Measurements from ENCODE around the gene NXPE1. TPM values are rescaled to one million over a fixed set of nuclear protein-coding genes. Genes with fewer than 3 reads are reported as not detected.
"Not testable (repeated sequence)": the region's sequence is repeated elsewhere in the genome, so short reads cannot be mapped to it uniquely, and the experiment has no call there.

The NXPE1 gene
- total RNA-seq = not detected in 2 replicates

GRCh38 chr11:114559425-114560310 is at the start of gene NXPE1:
TSS of gene NXPE1 (minus strand) at chr11:114559881. CDS start at chr11:114551201, 8,680 bp downstream.
- Histone ChIP-seq H3K27me3 (ENCODE audit: control insufficient read depth, insufficient read depth, low read length) (no peaks in the 10 kb centered on the region), H3K4me3 (ENCODE audit: low read depth, low read length) (no peak within 1 kb of the TSS), H3K36me3 (ENCODE audit: control insufficient read depth, insufficient read depth, low read length) (no peaks in the 10 kb centered on the region)
- TF ChIP-seq, protein P1, sequence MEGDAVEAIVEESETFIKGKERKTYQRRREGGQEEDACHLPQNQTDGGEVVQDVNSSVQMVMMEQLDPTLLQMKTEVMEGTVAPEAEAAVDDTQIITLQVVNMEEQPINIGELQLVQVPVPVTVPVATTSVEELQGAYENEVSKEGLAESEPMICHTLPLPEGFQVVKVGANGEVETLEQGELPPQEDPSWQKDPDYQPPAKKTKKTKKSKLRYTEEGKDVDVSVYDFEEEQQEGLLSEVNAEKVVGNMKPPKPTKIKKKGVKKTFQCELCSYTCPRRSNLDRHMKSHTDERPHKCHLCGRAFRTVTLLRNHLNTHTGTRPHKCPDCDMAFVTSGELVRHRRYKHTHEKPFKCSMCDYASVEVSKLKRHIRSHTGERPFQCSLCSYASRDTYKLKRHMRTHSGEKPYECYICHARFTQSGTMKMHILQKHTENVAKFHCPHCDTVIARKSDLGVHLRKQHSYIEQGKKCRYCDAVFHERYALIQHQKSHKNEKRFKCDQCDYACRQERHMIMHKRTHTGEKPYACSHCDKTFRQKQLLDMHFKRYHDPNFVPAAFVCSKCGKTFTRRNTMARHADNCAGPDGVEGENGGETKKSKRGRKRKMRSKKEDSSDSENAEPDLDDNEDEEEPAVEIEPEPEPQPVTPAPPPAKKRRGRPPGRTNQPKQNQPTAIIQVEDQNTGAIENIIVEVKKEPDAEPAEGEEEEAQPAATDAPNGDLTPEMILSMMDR (IDR thresholded peaks at IDR 0.05; ENCODE audit: insufficient read depth, low read length, poor library complexity, severe bottlenecking) = no peak
- no peak for DNase-seq (ENCODE audit: low read depth)

- TF ChIP-seq, protein P1 (IDR thresholded peaks at IDR 0.05; ENCODE audit: insufficient read depth, low read length, poor library complexity, severe bottlenecking) = no peak
- Histone ChIP-seq H3K27me3 (ENCODE audit: control insufficient read depth, insufficient read depth, low read length) (no peaks in the 10 kb centered on the region), H3K4me3 (ENCODE audit: low read depth, low read length) (no peak overlapping the region), H3K36me3 (ENCODE audit: control insufficient read depth, insufficient read depth, low read length) (no peaks in the 10 kb centered on the region)
- DNase-seq (ENCODE audit: low read depth) = no peak
Observed at GRCh38 chr11:114609429-114609828, 49.7 kb upstream of the NXPE1 start.

DNA sequence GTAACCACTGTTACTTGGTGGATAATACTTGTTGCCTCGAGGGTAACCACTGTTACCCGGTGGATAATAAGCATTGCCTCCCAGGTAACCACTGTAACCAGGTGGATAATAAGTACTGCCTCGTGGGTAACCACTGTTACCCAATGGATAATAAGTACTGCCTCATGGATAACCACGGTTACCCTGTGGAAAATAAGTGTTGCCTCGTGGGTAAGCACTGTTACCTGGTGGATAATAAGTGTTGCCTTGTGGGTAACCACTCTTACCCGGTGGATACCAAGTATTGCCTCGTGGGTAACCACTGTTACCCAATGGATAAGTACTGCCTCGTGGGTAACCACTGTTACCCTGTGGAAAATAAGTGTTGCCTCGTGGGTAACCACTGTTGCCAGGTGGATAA is 48.9 kb upstream of the NXPE1 start:
- not testable (repeated sequence) for H3K27me3 ChIP-seq (ENCODE audit: control insufficient read depth, insufficient read depth, low read length); DNase-seq (ENCODE audit: low read depth); H3K4me3 ChIP-seq (ENCODE audit: low read depth, low read length)

GRCh38 chr11:114607753-114608459 is 48.2 kb upstream of the NXPE1 start:
- TF ChIP-seq, protein P1 (IDR thresholded peaks at IDR 0.05; ENCODE audit: insufficient read depth, low read length, poor library complexity, severe bottlenecking) = no peak
- Histone ChIP-seq H3K36me3 (ENCODE audit: control insufficient read depth, insufficient read depth, low read length) (no peaks in the 10 kb centered on the region), H3K4me3 (ENCODE audit: low read depth, low read length) (no peak overlapping the region), H3K27me3 (ENCODE audit: control insufficient read depth, insufficient read depth, low read length) (no peaks in the 10 kb centered on the region)
- no peak for DNase-seq (ENCODE audit: low read depth)

More for the DNA sequence above, 48.9 kb upstream of the NXPE1 start:
- H3K36me3 ChIP-seq (ENCODE audit: control insufficient read depth, insufficient read depth, low read length) = not testable (repeated sequence)

DNA sequence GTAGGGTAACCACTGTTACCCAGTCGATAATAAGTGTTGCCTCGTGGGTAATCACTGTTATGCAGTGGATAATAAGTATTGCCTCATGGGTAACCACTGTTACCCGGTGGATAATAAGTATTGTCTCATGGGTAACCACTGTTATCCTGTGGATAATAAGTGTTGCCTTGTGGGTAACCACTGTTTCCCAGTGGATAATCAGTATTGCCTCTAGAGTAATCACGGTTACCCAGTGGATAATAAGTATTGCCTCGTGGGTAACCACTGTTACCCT is 47.1 kb upstream of the NXPE1 start:
- H3K27me3 ChIP-seq (ENCODE audit: control insufficient read depth, insufficient read depth, low read length); DNase-seq (ENCODE audit: low read depth); H3K4me3 ChIP-seq (ENCODE audit: low read depth, low read length); H3K36me3 ChIP-seq (ENCODE audit: control insufficient read depth, insufficient read depth, low read length): not testable (repeated sequence)

DNA sequence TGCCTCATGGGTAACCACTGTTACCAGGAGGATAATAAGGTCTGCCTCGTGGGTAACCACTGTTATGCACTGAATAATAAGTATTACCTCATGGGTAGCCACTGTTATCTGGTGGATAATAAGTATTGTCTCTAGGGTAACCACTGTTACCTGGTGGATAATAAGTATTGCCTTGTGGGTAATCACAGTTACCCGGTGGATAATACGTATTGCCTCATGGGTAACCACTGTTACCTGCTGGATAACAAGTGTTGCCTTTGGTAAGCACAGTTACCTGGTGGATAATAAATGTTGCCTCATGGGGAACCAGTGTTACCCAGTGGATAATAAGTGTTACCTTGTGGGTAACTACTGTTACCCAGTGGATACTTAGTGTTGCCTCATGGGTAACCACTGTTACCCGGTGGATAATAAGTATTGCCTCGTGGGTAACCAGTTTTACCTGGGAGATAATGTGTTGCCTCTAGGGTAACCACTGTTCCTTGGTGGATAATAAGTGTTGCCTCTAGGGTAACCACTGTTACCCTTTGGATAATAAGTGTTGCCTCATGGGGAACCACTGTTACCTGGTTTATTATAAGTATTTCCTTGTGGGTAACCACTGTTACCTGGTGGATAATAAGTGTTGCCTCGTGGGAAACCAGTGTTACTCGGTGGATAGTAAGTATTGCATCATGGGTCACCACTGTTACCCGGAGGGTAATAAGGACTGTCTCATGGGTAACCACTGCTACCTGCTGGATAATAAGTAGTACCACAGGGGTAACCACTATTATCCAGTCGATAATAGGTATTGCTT is 46.5 kb upstream of the NXPE1 start:
- Histone ChIP-seq H3K27me3 (ENCODE audit: control insufficient read depth, insufficient read depth, low read length) (no peaks in the 10 kb centered on the region), H3K4me3 (ENCODE audit: low read depth, low read length) (no peak overlapping the region), H3K36me3 (ENCODE audit: control insufficient read depth, insufficient read depth, low read length) (no peaks in the 10 kb centered on the region)
- TF ChIP-seq, protein P1 (IDR thresholded peaks at IDR 0.05; ENCODE audit: insufficient read depth, low read length, poor library complexity, severe bottlenecking) = no peak
- DNase-seq (ENCODE audit: low read depth) = no peak
